A549 (cell line): ENCODE data around the gene EPHA5. TPM values are rescaled to one million over a fixed set of nuclear protein-coding genes. Genes with fewer than 3 reads are reported as not detected.

Experiments
- ATAC-seq, 2 experiments: fragments of 200-7000 bp in 1 of 2; fragments of >200 bp in 1 of 2; cut with Nextera tagmentation in 1 of 2; cut with Tn5 transposase in 1 of 2; 3 replicates each; pipeline versions ENCODE4 v1.8.0 to v1.9.1; 2018 to 2020; ENCODE audit warnings: mild to moderate bottlenecking in 1 of 2, moderate library complexity in 1 of 2
- CTCF ChIA-PET: fragments of 300-600 bp; sonication (Branson Sonifier 250); formaldehyde crosslinking; extraction: SDS; loops from one replicate; lab custom pipeline; 2021; ENCODE audit warnings: antibody characterized with exemption, inconsistent platforms; lab: Yijun Ruan, JAX
- POLR2A ChIA-PET: fragments of 350-600 bp; formaldehyde crosslinking; extraction: SDS; loops from one replicate; lab custom pipeline; 2021; ENCODE audit warnings: antibody characterized with exemption, inconsistent platforms; lab: Yijun Ruan, JAX
- DNase-seq, 2 experiments: peaks; one replicate each; pipeline versions ENCODE4 v3.0.0 to v3.0.0-alpha.2; 2011 to 2016; ENCODE audit warnings: low read depth in 1 of 2, low spot score in 1 of 2
- FAIRE-seq: peaks from 2 replicates; lab custom pipeline; 2011; peaks lifted over from hg19 to GRCh38; lab: Jason Lieb, UNC
- H3K27ac ChIP-seq, 2 experiments: fragments of >200 bp; sonication (Bioruptor Twin); formaldehyde crosslinking; 3 replicates each; pipeline ENCODE4 v1.5.1; 2016 to 2017
- H3K4me1 ChIP-seq: fragments of >200 bp; sonication (Bioruptor Twin); formaldehyde crosslinking; 3 replicates; pipeline ENCODE4 v1.6.1; 2016
- H3K4me2 ChIP-seq: fragments of >200 bp; sonication (Bioruptor Twin); formaldehyde crosslinking; 3 replicates; pipeline ENCODE4 v1.6.1; 2016
- H3K4me3 ChIP-seq: fragments of >200 bp; sonication (Bioruptor Twin); formaldehyde crosslinking; 3 replicates; pipeline ENCODE4 v1.5.1; 2016
- H3K9me3 ChIP-seq: fragments of >200 bp; sonication (Bioruptor Twin); formaldehyde crosslinking; 3 replicates; pipeline ENCODE4 v1.6.1; 2016
- CBX8 ChIP-seq: fragments of 200-600 bp; sonication (generic); IDR thresholded peaks from 2 replicates; pipeline ENCODE4 v1.6.1; 2016
- EHF ChIP-seq: fragments of 250-450 bp; sonication (Bioruptor Pico); IDR thresholded peaks from 2 replicates; pipeline ENCODE4 v1.5.0; 2020; ENCODE audit warnings: mild to moderate bottlenecking
- EP300 ChIP-seq, 2 experiments: fragments of >200 bp; sonication (Bioruptor Twin); formaldehyde crosslinking; IDR thresholded peaks; 2 replicates in 1 of 2; 3 replicates in 1 of 2; pipeline ENCODE4 v1.6.1; 2016 to 2017
- FOSB ChIP-seq: fragments of 250-450 bp; sonication (Bioruptor Pico); IDR thresholded peaks from 2 replicates; pipeline ENCODE4 v1.5.0; 2020; ENCODE audit warnings: mild to moderate bottlenecking, moderate library complexity
- FOSL2 ChIP-seq, 2 experiments: fragments of 450-650 bp in 1 of 2; fragments of >200 bp in 1 of 2; sonication (Bioruptor Twin) in 1 of 2; formaldehyde crosslinking; IDR thresholded peaks; 2 replicates each; pipeline versions ENCODE4 v1.5.0 to v1.6.1; 2016 to 2020; ENCODE audit warnings: mild to moderate bottlenecking in 1 of 2, moderate library complexity in 1 of 2
- HDAC2 ChIP-seq: fragments of 200-600 bp; sonication (generic); IDR thresholded peaks from 2 replicates; pipeline ENCODE4 v1.6.1; 2016
- HEYL ChIP-seq: fragments of 250-450 bp; sonication (Bioruptor Pico); IDR thresholded peaks from 2 replicates; pipeline ENCODE4 v1.8.0; 2021; ENCODE audit warnings: mild to moderate bottlenecking, moderate library complexity
- HOXA7 ChIP-seq: fragments of 250-450 bp; sonication (Bioruptor Pico); IDR thresholded peaks from 2 replicates; pipeline ENCODE4 v1.5.0; 2020; ENCODE audit warnings: mild to moderate bottlenecking, moderate library complexity
- HOXB13 ChIP-seq: fragments of 250-450 bp; sonication (Bioruptor Pico); IDR thresholded peaks from 2 replicates; pipeline ENCODE4 v1.5.0; 2020; ENCODE audit warnings: low read depth, mild to moderate bottlenecking, moderate library complexity
- HOXB5 ChIP-seq: fragments of 250-450 bp; sonication (Bioruptor Pico); IDR thresholded peaks from 2 replicates; pipeline ENCODE4 v1.5.0; 2020; ENCODE audit warnings: mild to moderate bottlenecking, moderate library complexity
- JUN ChIP-seq, 2 experiments: fragments of >200 bp; sonication (Bioruptor Twin); formaldehyde crosslinking; IDR thresholded peaks; 2 replicates in 1 of 2; 3 replicates in 1 of 2; pipeline ENCODE4 v1.6.1; 2016 to 2017
- JUNB ChIP-seq: fragments of >200 bp; sonication (Bioruptor Twin); formaldehyde crosslinking; IDR thresholded peaks from 2 replicates; pipeline ENCODE4 v1.6.1; 2016
- NFE2L2 ChIP-seq: fragments of 150-350 bp; conservative IDR thresholded peaks from 2 replicates; pipeline ENCODE4 v1.6.1; 2014; ENCODE audit warnings: low read length
- NPAS2 ChIP-seq: fragments of 250-450 bp; sonication (Bioruptor Pico); IDR thresholded peaks from 2 replicates; pipeline ENCODE4 v1.8.0; 2022; ENCODE audit warnings: mild to moderate bottlenecking, moderate library complexity, borderline replicate concordance
- POLR2A ChIP-seq: IDR thresholded peaks from 2 replicates; pipeline ENCODE4 v1.6.1; 2012; ENCODE audit warnings: mild to moderate bottlenecking, low read length
- RAD21 ChIP-seq, 2 experiments: fragments of >200 bp in 1 of 2; sonication (Bioruptor Twin) in 1 of 2; formaldehyde crosslinking in 1 of 2; IDR thresholded peaks in 1 of 2; conservative IDR thresholded peaks in 1 of 2; 2 replicates in 1 of 2; 3 replicates in 1 of 2; pipeline ENCODE4 v1.6.1; 2012 to 2018; ENCODE audit warnings: inconsistent platforms in 1 of 2
- RCOR1 ChIP-seq: fragments of 150-350 bp; IDR thresholded peaks from 2 replicates; pipeline ENCODE4 v1.6.1; 2014; ENCODE audit warnings: antibody characterized with exemption, low read length, low read depth
- SMC3 ChIP-seq: fragments of >200 bp; sonication (Bioruptor Twin); formaldehyde crosslinking; IDR thresholded peaks from 3 replicates; pipeline ENCODE4 v1.6.1; 2018; ENCODE audit warnings: inconsistent platforms
- SREBF2 ChIP-seq: fragments of 450-650 bp; IDR thresholded peaks from 2 replicates; pipeline ENCODE4 v1.6.1; 2014; ENCODE audit warnings: mild to moderate bottlenecking, moderate library complexity
- TP53 ChIP-seq: fragments of 250-450 bp; sonication (Bioruptor Pico); IDR thresholded peaks from 2 replicates; pipeline ENCODE4 v1.5.0; 2021; ENCODE audit warnings: mild to moderate bottlenecking, moderate library complexity
- ZNF302 ChIP-seq: fragments of 250-450 bp; sonication (Bioruptor Pico); IDR thresholded peaks from 2 replicates; pipeline ENCODE4 v1.9.0; 2021; ENCODE audit warnings: inconsistent platforms, mild to moderate bottlenecking, moderate library complexity
- WGBS: methylation state at CpG from one replicate; pipeline ENCODE4 v1.1.6; 2017; ENCODE audit errors: missing lambda C conversion rate; 5-methylcytosine and 5-hydroxymethylcytosine counted together
- polyA plus RNA-seq, 4 experiments: library from polyadenylated mRNA; depleted of rRNA in 3 of 4; stranded (reverse); fragments of >200 nt; fragmentation: RNase III in 1 of 4; extraction: RNeasy Plus Mini Kit Qiagen cat#74134 plus additional on column Dnase treatment in 1 of 4; gene quantifications; 2 replicates in 3 of 4; 3 replicates in 1 of 4; pipeline ENCODE4 v1.2.3, GENCODE V29; 2011 to 2017
- TF ChIP-seq, protein P1 (sequence below): fragments of >200 bp; sonication (Bioruptor Twin); formaldehyde crosslinking; IDR thresholded peaks from 3 replicates; pipeline ENCODE4 v1.6.1; 2016
- TF ChIP-seq, protein P2 (sequence below): IDR thresholded peaks from 2 replicates; pipeline ENCODE4 v1.6.1; 2012; ENCODE audit warnings: low read depth, borderline replicate concordance
- TF ChIP-seq, protein P3 (sequence below): IDR thresholded peaks from 2 replicates; pipeline ENCODE4 v1.6.1; 2012
- TF ChIP-seq, protein P4 (sequence below): fragments of >200 bp; sonication (Bioruptor Twin); formaldehyde crosslinking; IDR thresholded peaks from 3 replicates; pipeline ENCODE4 v1.5.1; 2016

Gene EPHA5
- polyA plus RNA-seq, 2 of the 4 experiments (the other 2 are of a cell fraction): 0.96 to 1.1 TPM

DNA sequence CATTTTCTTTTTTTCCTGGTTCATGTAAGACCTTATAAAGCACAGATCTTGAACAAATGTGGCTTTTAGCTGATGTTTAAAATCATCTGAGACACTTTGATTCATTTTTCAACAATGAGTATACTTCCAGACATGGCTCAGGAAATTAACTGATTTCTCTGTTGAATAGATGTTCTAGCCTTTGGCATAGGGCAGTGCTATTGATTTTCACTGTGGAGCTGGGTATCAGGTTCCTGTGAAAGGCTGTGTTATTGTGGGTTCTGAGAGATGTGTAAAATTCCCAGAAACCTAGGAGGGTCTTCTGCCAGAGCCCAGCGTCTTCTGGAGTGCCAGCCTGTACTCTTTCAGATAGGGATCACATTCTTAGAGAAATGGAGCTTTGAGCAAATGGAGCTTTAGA lies 278.9 kb downstream of the EPHA5 start:
- FAIRE-seq: no peak
- no peaks in the 10 kb centered on the region for H3K9me3 ChIP-seq

DNA sequence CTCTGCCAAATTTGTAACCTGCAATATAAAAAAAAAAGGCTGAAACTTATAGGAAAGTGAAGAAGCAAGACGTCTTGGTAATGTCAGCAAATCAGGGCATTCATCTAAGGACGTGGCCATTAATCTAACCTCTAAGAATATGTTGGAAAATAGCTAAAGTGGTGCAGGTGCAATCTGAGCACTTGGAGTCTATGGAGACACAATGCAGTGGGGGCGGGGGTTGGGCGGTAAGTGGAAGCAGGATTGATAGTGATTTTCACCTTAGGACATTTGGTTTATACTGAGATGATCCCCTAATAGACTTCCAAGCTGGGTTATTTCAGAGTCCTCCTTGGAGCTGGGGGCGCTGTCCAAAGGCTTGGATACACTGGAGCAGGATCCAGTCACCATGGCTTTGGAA lies 283.4 kb downstream of the EPHA5 start:
- Histone ChIP-seq H3K27ac (no peak overlapping the region), H3K4me2 (no peak overlapping the region), H3K9me3 (no peaks in the 10 kb centered on the region), H3K4me1 (peaks cover 12% of the 10 kb centered on the region), H3K4me3 (no peak overlapping the region)
- CTCF ChIA-PET: no interaction called here
- whole genome bisulfite sequencing: 84% methylated on average over 5 of the region's 5 CpGs
- no peak for TF ChIP-seq ZNF302
- no peak for TF ChIP-seq SREBF2
- TF ChIP-seq JUN (IDR thresholded peaks at IDR 0.05): no peak
- no peak for TF ChIP-seq FOSB (CRISPR knock-in tag)
- TF ChIP-seq, protein P1, sequence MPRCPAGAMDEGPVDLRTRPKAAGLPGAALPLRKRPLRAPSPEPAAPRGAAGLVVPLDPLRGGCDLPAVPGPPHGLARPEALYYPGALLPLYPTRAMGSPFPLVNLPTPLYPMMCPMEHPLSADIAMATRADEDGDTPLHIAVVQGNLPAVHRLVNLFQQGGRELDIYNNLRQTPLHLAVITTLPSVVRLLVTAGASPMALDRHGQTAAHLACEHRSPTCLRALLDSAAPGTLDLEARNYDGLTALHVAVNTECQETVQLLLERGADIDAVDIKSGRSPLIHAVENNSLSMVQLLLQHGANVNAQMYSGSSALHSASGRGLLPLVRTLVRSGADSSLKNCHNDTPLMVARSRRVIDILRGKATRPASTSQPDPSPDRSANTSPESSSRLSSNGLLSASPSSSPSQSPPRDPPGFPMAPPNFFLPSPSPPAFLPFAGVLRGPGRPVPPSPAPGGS: no peak
- ATAC-seq: no peak
- POLR2A ChIA-PET: no interaction called here
- FAIRE-seq: no peak
- no peak for DNase-seq

More for the DNA sequence above, 278.9 kb downstream of the EPHA5 start:
- DNase-seq: no peak
- TF ChIP-seq POLR2A: no peak
- no peak for TF ChIP-seq EP300 (IDR thresholded peaks at IDR 0.05)
- no peak for TF ChIP-seq RAD21 (conservative IDR thresholded peaks at IDR 0.05 in 1 of 2, IDR thresholded peaks at IDR 0.05 in 1 of 2)
- TF ChIP-seq, protein P2, sequence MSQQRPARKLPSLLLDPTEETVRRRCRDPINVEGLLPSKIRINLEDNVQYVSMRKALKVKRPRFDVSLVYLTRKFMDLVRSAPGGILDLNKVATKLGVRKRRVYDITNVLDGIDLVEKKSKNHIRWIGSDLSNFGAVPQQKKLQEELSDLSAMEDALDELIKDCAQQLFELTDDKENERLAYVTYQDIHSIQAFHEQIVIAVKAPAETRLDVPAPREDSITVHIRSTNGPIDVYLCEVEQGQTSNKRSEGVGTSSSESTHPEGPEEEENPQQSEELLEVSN: no peak
- TF ChIP-seq HOXB13 (CRISPR knock-in tag): no peak
- no peak for TF ChIP-seq CBX8
- TF ChIP-seq RCOR1: no peak
- TF ChIP-seq HDAC2: no peak
- no peak for TF ChIP-seq FOSB (CRISPR knock-in tag)
- TF ChIP-seq TP53 (CRISPR knock-in tag): no peak
- no peak for TF ChIP-seq NPAS2 (CRISPR knock-in tag)
- TF ChIP-seq HEYL (CRISPR knock-in tag): no peak
- no peak for TF ChIP-seq HOXB5 (CRISPR knock-in tag)
- TF ChIP-seq, protein P3, sequence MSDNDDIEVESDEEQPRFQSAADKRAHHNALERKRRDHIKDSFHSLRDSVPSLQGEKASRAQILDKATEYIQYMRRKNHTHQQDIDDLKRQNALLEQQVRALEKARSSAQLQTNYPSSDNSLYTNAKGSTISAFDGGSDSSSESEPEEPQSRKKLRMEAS: no peak
- TF ChIP-seq, protein P4, sequence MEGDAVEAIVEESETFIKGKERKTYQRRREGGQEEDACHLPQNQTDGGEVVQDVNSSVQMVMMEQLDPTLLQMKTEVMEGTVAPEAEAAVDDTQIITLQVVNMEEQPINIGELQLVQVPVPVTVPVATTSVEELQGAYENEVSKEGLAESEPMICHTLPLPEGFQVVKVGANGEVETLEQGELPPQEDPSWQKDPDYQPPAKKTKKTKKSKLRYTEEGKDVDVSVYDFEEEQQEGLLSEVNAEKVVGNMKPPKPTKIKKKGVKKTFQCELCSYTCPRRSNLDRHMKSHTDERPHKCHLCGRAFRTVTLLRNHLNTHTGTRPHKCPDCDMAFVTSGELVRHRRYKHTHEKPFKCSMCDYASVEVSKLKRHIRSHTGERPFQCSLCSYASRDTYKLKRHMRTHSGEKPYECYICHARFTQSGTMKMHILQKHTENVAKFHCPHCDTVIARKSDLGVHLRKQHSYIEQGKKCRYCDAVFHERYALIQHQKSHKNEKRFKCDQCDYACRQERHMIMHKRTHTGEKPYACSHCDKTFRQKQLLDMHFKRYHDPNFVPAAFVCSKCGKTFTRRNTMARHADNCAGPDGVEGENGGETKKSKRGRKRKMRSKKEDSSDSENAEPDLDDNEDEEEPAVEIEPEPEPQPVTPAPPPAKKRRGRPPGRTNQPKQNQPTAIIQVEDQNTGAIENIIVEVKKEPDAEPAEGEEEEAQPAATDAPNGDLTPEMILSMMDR: no peak
- no peak for TF ChIP-seq HOXA7 (CRISPR knock-in tag)
- no peak for ATAC-seq
- H3K4me3 ChIP-seq: no peak overlapping the region
- 30% methylated on average over 1 of the region's 1 CpG for WGBS
- POLR2A ChIA-PET: no interaction called here
- H3K27ac ChIP-seq: no peak overlapping the region
- no peaks in the 10 kb centered on the region for H3K4me1 ChIP-seq
- CTCF ChIA-PET: no interaction called here
- no peak overlapping the region for H3K4me2 ChIP-seq

DNA sequence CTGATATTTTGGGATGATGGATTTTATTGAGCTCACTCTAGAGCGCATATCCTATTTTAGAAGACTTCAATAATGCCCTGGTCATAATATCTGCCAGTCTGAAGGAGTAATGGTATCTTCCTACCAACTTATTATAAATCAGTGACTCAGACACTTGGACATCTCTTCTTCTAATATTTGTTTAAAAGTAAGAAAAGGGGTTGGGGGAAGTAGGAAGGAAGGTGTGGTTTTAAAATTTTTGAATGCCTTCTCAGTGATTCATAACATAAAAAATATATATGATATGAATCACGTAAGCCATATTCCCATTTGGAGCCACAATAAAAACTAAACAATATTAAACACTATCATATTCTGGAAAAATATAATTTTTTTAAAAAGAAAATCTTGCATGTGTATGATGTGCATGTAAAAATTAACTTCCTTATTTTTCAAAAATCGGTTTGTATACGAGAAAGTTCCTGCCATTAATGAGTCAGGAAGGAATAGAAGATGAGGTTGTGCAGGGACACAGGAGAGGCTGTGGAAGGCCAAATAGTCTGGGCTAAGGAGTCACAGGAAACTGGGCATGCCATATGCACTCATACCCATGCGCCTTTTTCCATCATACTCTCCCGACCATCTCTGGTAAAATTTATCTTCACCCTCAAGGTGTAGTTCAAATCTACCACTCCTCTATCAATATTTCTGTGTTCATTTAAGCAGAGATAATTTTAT lies 286.5 kb downstream of the EPHA5 start:
- WGBS: 26% methylated on average over 6 of the region's 6 CpGs
- ATAC-seq: peak; percentile 43 to 77; a peak in 4 of 6 replicates
- TF ChIP-seq TP53 (CRISPR knock-in tag) (no peak), FOSL2 (IDR thresholded peaks at IDR 0.05) (no peak), FOSL2 (CRISPR knock-in tag; IDR thresholded peaks at IDR 0.05) (peak; percentile 58), JUNB (peak; percentile 56), SMC3 (no peak), NFE2L2 (no peak), EHF (CRISPR knock-in tag) (no peak)
- TF ChIP-seq, protein P1: no peak
- FAIRE-seq: no peak
- CTCF ChIA-PET: interaction anchor here (1.0 kb wide), 1 partner anchor 11 kb away, joined by 3 read pairs; no protein-coding TSS in a partner anchor
- POLR2A ChIA-PET: no interaction called here
- H3K4me1 ChIP-seq: peaks cover 12% of the 10 kb centered on the region
- no peak overlapping the region for H3K4me3 ChIP-seq
- peak overlapping the region; percentile 41; the same call in 2 of the 3 replicates for H3K4me2 ChIP-seq
- H3K27ac ChIP-seq: peak overlapping the region; percentile 39 to 76; a peak in 5 of 6 replicates
- DNase-seq: peak; percentile 0 to 60
- H3K9me3 ChIP-seq: no peaks in the 10 kb centered on the region
